ENCODE data around the gene IQSEC3.

Gene IQSEC3

GRCh38 chr12:177980-178828 is 111.6 kb downstream of the IQSEC3 start:
- Histone ChIP-seq H4K20me1 (ENCODE audit: insufficient read depth, low read length) (no peaks in the 10 kb centered on the region), H3K9me3 (ENCODE audit: insufficient read depth, low read length, severe bottlenecking) (no peaks in the 10 kb centered on the region), H3K4me3 (ENCODE audit: low read depth in 1 of 2, low read length in 2 of 2) (no peak overlapping the region), H3K9ac (ENCODE audit: low read depth, low read length) (no peak overlapping the region), H3K27ac (ENCODE audit: low read length) (no peak overlapping the region), H3K27me3 (ENCODE audit: insufficient read depth, low read length, poor library complexity) (no peaks in the 10 kb centered on the region), H3K4me1 (ENCODE audit: insufficient read depth, low read length) (no peaks in the 10 kb centered on the region), H3K4me2 (ENCODE audit: insufficient read depth, low read length) (no peak overlapping the region), H2AFZ (ENCODE audit: low read depth, low read length) (no peak overlapping the region), H3K79me2 (ENCODE audit: insufficient read depth, low read length) (no peaks in the 10 kb centered on the region), H3K36me3 (ENCODE audit: insufficient read depth, low read length) (no peaks in the 10 kb centered on the region)
- ATAC-seq (ENCODE audit: insufficient read depth, low read depth), result no peak
- TF ChIP-seq CTCF (IDR thresholded peaks at IDR 0.05; ENCODE audit: borderline replicate concordance, extremely low read depth, low read length, poor library complexity, severe bottlenecking), result no peak
- DNase-seq, result no peak

- Histone ChIP-seq H3K27ac (ENCODE audit: low read length) (no peak overlapping the region), H3K27me3 (ENCODE audit: insufficient read depth, low read length, poor library complexity) (no peaks in the 10 kb centered on the region), H2AFZ (ENCODE audit: low read depth, low read length) (no peak overlapping the region), H3K9ac (ENCODE audit: low read depth, low read length) (no peak overlapping the region), H3K4me1 (ENCODE audit: insufficient read depth, low read length) (no peaks in the 10 kb centered on the region), H3K79me2 (ENCODE audit: insufficient read depth, low read length) (no peaks in the 10 kb centered on the region), H3K36me3 (ENCODE audit: insufficient read depth, low read length) (no peaks in the 10 kb centered on the region), H3K4me3 (ENCODE audit: low read depth in 1 of 2, low read length in 2 of 2) (no peak overlapping the region), H3K4me2 (ENCODE audit: insufficient read depth, low read length) (no peak overlapping the region), H4K20me1 (ENCODE audit: insufficient read depth, low read length) (no peaks in the 10 kb centered on the region), H3K9me3 (ENCODE audit: insufficient read depth, low read length, severe bottlenecking) (no peaks in the 10 kb centered on the region)
- ATAC-seq (ENCODE audit: insufficient read depth, low read depth) (no peak), DNase-seq (no peak)
- TF ChIP-seq EZH2 (IDR thresholded peaks at IDR 0.05; ENCODE audit: borderline replicate concordance, low read depth, low read length, severe bottlenecking), result no peak
- TF ChIP-seq CTCF (IDR thresholded peaks at IDR 0.05; ENCODE audit: borderline replicate concordance, extremely low read depth, low read length, poor library complexity, severe bottlenecking), result no peak
These were observed 112.2 kb downstream of the IQSEC3 start for GRCh38 chr12:178829-179109.

GRCh38 chr12:179131-179884 is 112.7 kb downstream of the IQSEC3 start:
- H3K27me3 ChIP-seq (ENCODE audit: insufficient read depth, low read length, poor library complexity), result no peaks in the 10 kb centered on the region
- H3K36me3 ChIP-seq (ENCODE audit: insufficient read depth, low read length), result no peaks in the 10 kb centered on the region
- no peaks in the 10 kb centered on the region for H4K20me1 ChIP-seq (ENCODE audit: insufficient read depth, low read length)
- no peak overlapping the region for H3K4me2 ChIP-seq (ENCODE audit: insufficient read depth, low read length)
- H3K9ac ChIP-seq (ENCODE audit: low read depth, low read length), result no peak overlapping the region
- H3K9me3 ChIP-seq (ENCODE audit: insufficient read depth, low read length, severe bottlenecking), result no peaks in the 10 kb centered on the region
- no peaks in the 10 kb centered on the region for H3K4me1 ChIP-seq (ENCODE audit: insufficient read depth, low read length)
- no peaks in the 10 kb centered on the region for H3K79me2 ChIP-seq (ENCODE audit: insufficient read depth, low read length)
- ATAC-seq (ENCODE audit: insufficient read depth, low read depth), result no peak
- no peak overlapping the region for H2AFZ ChIP-seq (ENCODE audit: low read depth, low read length)
- TF ChIP-seq EZH2 (IDR thresholded peaks at IDR 0.05; ENCODE audit: borderline replicate concordance, low read depth, low read length, severe bottlenecking) (no peak), CTCF (IDR thresholded peaks at IDR 0.05; ENCODE audit: borderline replicate concordance, extremely low read depth, low read length, poor library complexity, severe bottlenecking) (no peak)
- no peak for DNase-seq
- no peak overlapping the region for H3K27ac ChIP-seq (ENCODE audit: low read length)
- H3K4me3 ChIP-seq (ENCODE audit: low read depth in 1 of 2, low read length in 2 of 2), result no peak overlapping the region

All from DND-41 (cell line).